HG02852 (cell line): Measurements from ENCODE around the gene ATP11A.

Source experiments
- ATAC-seq: cut with Tn5 transposase; IDR thresholded peaks from one replicate; pipeline ENCODE4 v1.9.1; 2021; ENCODE audit warnings: mild to moderate bottlenecking, moderate library complexity; ENCODE audit not compliant: unreplicated experiment

Gene ATP11A

DNA sequence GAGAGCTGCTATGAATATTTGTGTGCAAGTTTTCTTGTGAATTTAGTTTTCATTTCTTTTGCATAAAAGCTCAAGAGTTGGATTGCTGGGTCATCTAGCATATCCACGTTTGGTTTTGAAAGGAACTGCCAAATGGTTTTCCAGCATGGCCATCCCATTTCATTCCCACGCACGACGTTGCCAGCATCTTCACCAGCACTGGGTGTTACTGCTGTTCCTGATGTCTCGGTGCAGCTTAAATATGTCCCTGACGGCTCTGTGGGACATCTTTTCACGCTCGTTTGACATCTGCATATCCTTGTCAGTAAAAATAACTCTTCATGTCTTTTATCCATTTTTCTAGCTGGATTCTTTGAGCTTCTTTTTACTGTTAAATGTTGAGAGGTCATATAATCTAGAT lies 123.7 kb downstream of the ATP11A start:
- ATAC-seq = no peak

DNA sequence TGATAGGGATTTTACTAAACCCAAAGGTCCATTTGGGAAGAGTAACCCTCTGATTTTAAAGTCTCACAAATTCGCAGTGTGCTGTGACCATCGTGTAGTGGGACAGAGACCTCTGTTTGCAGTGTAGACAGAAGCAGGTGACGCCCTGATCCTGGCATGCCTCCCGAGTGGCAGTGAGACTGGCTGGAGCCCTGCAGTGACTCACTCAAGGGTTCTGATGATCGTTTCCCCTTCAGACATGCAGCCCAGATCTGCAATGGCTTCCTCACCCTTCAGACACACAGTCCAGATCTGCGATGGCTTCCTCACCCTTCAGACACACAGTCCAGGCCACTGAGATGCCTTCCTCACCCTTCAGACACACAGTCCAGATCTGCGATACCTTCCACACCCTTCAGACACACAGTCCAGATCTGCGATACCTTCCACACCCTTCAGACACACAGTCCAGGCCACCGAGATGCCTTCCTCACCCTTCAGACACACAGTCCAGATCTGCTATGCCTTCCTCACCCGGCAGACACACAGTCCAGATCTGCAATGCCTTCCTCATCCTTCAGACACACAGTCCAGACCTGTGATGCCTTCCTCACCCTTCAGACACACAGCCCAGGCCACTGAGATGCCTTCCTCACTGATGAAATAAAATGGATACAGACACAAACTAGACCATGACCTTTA lies 125.2 kb downstream of the ATP11A start:
- ATAC-seq = no peak

DNA sequence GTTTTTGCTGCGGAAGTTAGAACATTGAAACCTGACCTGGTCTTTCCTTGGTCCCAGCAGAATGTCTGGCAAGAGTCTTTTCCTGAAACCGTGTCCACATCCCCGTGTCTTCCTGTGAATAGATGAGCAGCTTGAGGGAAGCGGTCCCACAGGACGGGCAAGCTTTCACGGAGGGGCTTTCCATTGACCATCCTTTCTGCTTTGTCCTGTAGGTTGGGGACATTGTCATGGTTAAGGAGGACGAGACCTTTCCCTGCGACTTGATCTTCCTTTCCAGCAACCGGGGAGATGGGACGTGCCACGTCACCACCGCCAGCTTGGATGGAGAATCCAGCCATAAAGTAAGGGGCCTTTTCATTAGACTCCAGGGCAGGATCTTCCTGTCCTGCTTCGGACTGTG lies 126.0 kb downstream of the ATP11A start:
- no peak for ATAC-seq

DNA sequence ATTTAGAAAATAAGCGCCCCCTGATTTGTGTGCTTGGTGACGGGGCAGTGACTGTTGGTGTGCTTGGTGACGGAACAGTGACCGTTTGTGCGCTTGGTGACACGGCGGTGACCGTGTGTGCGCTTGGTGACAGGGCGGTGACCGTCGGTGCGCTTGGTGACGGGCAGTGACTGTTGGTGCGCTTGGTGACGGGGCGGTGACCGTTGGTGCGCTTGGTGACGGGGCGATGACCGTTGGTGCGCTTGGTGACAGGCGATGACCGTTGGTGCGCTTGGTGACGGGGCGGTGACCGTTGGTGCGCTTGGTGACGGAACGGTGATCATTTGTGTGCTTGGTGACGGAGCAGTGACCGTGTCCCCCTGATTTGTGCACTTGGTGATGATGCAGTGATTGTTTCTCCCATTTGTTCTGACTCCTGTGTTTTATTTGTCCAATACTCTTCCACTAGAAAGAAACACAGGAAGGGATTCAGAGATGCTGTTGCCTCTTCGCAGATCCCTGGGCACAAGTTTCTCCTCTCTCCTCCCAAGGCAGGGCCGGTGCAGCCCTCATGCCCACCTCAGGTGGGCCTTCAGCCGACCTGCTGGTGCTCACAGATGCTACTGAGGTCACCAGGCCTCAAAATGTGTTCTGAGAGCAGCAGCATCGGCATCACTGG lies 128.3 kb downstream of the ATP11A start:
- ATAC-seq = no peak

DNA sequence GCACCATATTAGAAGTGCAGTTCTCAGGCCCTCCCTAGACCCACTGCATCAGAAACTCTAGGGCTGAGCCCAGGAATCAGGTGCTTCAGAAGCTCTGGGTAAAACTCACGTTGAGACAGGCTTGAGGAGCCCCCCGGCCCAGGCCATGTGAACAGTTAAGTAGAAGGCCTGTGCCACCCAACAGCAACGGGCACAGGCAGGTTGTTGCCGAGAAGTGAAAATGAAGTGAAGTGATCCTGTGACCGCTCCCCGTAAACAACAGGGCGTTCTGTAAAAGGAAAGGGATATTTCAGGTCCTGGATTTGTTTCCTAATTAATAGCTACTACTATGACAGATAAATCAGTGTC lies 128.8 kb downstream of the ATP11A start:
- no peak for ATAC-seq

DNA sequence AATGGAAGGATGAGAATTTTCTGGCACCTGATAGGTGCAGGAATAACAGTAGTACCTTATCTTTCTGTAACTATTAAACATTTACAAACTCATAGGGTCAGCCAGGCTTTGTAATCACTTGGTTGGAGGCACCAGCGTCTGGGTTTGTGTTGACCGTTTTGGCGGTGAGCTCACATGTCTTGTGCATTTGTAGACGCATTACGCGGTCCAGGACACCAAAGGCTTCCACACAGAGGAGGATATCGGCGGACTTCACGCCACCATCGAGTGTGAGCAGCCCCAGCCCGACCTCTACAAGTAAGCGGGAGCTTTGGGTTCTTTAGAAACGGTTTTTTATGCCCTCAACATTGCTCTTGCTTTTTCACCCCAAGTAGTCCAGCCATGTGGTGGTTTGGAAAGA lies 129.3 kb downstream of the ATP11A start:
- ATAC-seq = no peak

DNA sequence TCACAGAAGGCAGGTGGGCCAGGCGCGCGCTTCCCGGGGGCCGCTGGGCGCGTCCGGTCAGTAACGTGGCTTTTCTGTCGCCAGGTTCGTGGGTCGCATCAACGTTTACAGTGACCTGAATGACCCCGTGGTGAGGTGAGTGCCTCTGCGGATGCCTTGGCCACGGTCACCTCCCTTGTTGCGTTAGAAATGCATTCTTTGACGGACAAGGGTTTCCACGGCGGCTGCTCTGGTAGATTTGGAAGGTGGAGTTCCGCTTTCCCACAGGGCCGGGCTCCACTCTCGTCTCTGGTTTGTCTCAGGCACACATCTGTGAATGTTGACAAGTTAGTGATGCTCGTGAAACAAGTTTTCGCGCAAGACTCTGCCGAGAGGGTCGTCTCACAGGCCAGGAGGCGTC lies 130.0 kb downstream of the ATP11A start:
- no peak for ATAC-seq

DNA sequence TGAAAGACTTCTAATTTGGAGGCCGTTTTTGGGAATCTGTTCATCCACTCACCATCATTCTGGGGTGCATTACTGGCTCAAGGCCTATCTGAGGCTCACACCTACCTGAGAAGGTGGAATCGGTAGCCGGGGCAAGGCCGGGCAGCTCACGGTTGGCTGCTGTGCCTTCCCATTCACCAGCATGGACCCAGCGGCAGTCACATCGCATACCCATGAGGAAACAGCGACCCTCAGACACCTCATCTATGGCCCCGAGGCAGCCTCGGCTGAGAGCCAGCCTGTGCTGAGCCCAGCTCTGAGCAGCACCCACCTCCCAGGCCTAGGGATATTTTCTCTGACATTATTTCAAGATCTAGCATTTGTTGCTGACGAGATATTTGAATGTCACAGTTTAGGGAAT lies 130.5 kb downstream of the ATP11A start:
- ATAC-seq = no peak

DNA sequence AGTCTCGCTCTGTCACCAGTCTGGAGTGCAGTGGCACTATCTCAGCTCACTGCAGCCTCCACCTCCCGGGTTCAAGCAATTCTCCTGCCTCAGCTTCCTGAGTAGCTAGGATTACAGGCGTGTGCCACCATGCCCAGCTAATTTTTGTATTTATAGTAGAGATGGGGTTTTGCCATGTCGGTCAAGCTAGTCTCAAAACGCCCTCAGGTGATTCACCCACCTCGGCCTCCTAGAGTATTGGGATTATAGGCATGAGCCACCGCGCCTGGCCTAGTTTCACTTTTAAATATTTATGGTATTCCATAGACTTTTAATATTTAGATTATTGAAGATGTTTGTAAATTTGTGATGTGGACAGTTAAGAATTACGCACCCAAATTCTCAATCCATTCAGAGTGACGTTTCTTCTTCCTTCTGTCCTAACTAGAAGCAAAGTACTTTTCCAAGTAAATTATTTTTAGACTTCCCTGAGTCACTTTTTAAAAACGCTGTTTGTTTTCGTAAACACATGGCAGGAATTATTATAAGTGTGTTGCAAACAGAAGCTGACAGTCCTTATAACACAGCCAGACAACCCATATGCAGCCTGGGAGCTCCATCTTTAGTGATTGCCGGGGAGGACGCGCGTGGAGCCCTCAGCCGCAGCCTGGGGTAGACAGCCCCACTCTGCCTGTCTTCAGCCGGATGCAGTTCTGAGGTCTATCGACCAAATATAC lies 131.7 kb downstream of the ATP11A start:
- no peak for ATAC-seq

DNA sequence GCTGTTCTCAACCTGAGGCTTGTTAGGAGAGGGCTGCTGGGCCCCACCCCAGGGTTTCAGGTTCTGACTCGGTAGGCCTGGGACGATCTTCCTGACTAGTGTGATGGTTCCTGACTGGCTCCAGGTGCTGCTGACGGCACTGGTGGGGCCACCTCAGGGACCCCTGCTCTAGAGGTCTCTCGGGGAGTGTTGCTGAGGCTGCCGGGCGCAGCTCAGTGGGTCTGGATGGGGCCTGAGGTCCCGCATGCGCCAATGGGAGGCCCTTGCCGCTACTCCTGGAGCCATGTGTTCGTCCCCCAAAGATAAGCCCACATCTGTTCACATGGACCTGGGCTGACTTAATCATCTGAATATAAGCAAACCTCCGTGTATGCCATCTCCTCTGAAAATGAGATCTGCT lies 133.0 kb downstream of the ATP11A start:
- no peak for ATAC-seq

DNA sequence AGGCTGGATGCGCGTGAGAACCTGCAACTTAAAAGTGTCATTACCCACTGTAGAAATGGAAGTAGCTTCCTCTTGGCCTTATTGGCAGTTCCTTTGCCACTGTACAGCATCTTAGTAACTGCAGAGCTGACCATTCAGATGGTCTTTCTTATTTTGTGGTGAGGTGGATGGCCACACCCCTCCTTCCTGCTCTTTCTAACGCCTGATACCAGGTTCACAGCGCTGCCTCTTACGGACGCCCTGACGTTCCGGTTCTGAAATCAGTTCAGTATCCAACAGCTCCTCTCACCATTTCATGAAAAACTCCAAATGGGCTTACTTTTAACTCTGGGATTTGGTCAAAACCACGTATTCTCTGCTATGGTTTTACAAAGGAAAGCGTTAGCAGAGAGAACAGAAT lies 134.6 kb downstream of the ATP11A start:
- no peak for ATAC-seq

DNA sequence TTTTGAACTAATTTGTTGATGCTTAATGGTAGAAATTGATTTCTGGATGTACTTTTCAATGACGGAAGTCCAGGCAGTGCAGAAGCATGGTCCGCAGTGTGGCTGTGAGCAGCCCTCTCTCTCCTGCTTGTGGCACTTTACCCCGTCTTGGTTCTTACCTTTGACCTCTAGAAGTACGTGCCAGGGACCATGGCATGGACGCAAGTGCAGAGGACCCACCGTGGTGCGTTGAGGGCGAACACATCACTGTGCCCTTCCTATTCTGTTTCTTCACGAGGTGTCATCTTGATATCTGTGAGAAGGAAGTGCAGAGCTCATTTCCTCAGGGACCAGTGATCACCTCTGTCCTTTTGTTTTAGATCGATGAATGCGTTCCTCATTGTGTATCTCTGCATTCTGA lies 135.2 kb downstream of the ATP11A start:
- ATAC-seq = no peak

DNA sequence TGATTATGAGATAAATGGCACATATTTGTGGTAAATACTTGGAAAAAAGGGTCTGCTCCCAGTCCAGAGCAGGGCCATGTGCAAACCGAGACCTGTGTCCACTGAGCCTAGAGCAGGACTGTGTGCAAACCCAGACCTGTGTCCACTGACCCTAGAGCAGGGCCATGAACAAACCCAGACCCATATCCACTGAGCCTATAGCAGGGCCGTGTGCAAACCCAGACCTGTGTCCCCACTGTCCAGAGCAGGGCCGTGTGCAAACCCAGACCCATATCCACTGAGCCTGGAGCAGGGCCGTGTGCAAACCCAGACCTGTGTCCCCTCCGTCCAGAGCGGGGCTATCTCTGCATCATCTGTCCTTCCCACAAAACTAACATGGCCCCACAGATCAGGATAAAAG lies 136.0 kb downstream of the ATP11A start:
- ATAC-seq = no peak

DNA sequence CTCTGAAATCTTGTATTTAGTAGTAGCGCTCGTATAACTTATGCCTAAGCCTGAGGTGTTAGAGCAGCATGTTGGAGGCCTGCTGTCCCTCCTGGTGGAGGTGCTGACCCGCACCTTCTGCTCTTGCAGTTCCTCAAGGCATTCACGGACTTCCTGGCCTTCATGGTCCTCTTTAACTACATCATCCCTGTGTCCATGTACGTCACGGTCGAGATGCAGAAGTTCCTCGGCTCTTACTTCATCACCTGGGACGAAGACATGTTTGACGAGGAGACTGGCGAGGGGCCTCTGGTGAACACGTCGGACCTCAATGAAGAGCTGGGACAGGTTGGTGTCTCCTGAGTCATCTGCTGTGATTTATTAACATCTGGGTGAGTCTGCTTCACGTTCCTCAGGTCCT lies 136.7 kb downstream of the ATP11A start:
- no peak for ATAC-seq

DNA sequence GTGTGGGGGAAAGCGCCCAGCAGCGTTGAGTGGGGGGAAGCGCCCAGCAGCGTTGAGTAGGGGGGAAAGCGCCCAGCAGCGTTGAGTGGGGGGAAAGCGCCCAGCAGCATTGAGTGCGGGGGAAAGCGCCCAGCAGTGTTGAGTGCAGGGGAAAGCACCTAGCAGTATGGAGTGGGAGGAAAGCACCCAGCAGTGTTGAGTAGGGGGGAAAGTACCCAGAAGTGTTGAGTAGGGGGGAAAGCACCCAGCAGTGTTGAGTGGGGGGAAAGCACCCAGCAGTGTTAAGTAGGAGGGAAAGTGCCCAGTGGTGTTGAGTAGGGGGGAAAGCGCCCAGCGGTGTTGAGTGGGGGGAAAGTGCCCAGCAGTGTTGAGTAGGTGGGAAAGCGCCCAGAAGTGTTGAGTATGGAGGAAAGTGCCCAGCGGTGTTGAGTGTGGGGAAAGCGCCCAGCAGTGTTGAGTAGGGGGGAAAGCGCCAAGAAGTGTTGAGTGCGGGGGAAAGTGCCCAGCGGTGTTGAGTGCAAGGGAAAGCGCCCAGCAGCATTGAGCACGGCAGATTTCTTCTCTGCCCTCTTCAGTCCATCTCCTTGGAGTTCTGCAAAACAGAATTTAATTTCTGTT lies 138.4 kb downstream of the ATP11A start:
- ATAC-seq = no peak

DNA sequence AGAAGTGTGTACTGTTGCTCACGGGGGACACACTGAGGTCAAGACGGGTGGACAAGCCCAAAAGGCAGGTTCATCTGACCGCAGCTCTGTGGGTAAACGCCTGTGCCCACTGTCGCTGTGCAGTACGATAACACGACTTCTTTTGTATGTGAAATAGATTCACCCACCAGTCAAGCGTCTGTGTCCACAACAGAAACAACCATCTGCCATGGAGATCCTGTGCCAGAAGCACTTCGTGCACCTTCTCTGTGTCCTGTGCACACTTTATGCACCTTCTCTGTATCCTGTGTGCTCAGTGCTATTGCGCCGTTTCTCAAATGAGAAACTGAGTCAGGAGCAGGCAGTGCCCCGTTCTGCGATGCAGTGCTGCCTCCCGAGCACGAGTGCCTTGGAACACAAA lies 138.9 kb downstream of the ATP11A start:
- no peak for ATAC-seq

DNA sequence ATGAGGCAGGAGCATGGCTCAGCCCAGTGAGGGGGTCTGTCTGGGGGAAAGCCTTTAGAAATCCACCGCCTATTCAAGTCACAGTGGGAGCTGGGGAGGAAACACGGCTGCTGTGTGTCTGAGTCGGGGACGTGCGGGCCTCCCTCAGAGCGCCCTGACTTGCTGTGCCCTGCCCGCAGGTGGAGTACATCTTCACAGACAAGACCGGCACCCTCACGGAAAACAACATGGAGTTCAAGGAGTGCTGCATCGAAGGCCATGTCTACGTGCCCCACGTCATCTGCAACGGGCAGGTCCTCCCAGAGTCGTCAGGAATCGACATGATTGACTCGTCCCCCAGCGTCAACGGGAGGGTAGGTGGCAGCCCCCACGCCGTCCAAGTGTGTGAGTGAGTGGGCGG lies 141.4 kb downstream of the ATP11A start:
- no peak for ATAC-seq

DNA sequence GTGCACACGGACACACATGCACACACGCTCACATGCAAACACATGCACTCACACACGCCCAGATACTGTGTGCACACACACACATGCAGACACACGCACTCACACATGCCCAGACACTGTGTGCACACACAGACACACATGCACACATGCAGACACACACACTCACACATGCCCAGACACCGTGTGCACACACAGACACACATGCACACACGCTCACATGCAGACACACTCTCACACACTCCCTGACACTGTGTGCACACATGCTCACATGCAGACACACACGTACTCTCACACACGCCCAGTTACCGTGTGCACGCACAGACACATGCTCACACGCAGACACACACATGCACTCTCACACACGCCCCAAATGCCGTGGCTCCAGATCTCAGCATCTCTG lies 142.0 kb downstream of the ATP11A start:
- ATAC-seq = no peak

DNA sequence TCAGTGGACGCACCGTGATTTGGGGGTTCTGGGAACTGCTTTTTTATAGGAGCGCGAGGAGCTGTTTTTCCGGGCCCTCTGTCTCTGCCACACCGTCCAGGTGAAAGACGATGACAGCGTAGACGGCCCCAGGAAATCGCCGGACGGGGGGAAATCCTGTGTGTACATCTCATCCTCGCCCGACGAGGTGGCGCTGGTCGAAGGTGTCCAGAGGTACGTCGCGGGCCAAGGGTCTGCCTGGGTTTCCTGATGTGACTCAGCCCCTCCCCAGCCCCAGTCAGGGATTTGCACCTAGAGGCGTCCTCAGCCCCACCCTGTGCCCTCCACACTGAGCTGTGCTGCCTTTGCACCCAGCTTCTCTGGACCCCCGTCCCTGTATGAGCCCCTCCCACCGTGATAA lies 143.0 kb downstream of the ATP11A start:
- no peak for ATAC-seq

DNA sequence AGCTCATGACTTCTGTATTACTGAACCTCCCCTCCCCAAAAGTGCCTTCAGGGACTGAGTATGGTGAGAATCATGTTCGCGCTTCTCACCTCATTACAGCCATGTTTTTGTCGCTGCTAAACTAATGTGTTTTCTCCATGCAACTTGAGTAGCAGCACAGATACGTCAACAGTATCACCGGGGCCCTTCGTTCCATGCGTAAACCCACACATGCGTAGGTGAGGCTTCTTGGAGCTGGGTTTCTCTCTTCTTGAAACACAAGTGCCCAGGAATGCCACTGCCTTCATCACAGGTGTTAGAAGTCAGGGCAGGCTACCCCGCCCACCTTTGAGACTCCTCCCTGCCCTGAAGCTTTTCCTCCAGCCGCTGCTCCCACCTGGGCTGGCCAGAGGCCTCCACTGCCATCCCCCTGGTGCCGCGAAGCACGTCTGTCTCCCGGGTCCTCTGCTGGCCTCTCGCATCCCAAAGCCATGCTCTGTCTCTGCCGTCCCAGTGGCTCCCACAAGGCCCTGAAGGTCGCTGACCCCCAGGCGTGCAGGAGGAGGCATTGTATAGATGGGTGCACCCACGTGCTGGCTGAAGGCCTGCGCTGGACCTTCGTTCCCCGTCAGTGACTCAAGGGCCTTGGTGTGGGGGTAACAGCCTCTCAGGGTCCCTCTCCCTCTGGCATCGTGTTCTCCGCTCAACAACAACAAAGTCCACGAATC lies 143.9 kb downstream of the ATP11A start:
- ATAC-seq = no peak

DNA sequence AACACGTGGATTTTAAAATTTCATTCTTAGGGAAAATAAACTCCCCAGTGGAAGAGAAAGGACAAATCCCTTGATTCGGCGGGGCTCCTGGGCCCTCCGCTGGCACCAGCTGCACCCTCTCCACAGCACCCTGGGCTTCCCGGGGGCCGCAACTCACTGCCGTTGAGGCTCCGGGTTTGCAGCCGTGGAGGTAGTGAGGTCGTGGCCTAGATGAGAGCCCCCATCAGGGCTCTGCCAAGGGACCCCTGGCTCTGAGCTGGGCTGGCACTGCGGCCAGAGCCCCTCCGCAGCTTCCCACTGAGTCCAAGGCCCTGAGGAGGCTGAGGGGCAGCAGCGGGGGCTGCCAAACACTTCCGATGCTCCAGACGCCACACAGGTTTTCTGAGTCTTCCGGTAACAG lies 145.5 kb downstream of the ATP11A start:
- no peak for ATAC-seq
